Activated CD4-positive, alpha-beta memory T cell treated with anti-CD3 and anti-CD28 coated beads, Interleukin-2, amount 10 ng/mL, durations not matched to agents 7 days and 5 days (primary cell): ENCODE results near the gene TMEM129. TPM values are rescaled to one million over a fixed set of nuclear protein-coding genes. Genes with fewer than 3 reads are reported as not detected.

ENCODE experiments used
- CTCF ChIA-PET: fragments of 350-600 bp; sonication (Branson Sonifier 250); formaldehyde crosslinking; loops from one replicate; lab custom pipeline; 2021; ENCODE audit warnings: antibody characterized with exemption, inconsistent platforms; lab: Charles Lee
- POLR2A ChIA-PET: fragments of 350-600 bp; sonication (Branson Sonifier 250); formaldehyde crosslinking; loops from one replicate; lab custom pipeline; 2021; ENCODE audit warnings: antibody characterized with exemption; lab: Charles Lee
- DNase-seq: peaks from one replicate; pipeline ENCODE4 v3.0.0-alpha.2; 2020
- H3K27ac Mint-ChIP-seq: one replicate; pipeline ENCODE4 v1.8.0; 2021; ENCODE audit warnings: mild to moderate bottlenecking, mixed read lengths
- H3K27me3 Mint-ChIP-seq: one replicate; pipeline ENCODE4 v1.8.0; 2021; ENCODE audit warnings: mixed read lengths
- H3K36me3 Mint-ChIP-seq: one replicate; pipeline ENCODE4 v1.8.0; 2021; ENCODE audit warnings: low read depth, mixed read lengths
- H3K4me1 Mint-ChIP-seq: one replicate; pipeline ENCODE4 v1.8.0; 2021; ENCODE audit warnings: mixed read lengths
- H3K4me3 Mint-ChIP-seq: one replicate; pipeline ENCODE4 v1.8.0; 2021; ENCODE audit warnings: mild to moderate bottlenecking, mixed read lengths
- H3K9me3 Mint-ChIP-seq: one replicate; pipeline ENCODE4 v1.8.0; 2021; ENCODE audit warnings: mixed read lengths
- total RNA-seq, 2 experiments: library from RNA; stranded (reverse); gene quantifications; one replicate each; pipeline ENCODE4 v1.2.3, GENCODE V29; 2021

Gene TMEM129
- total RNA-seq, 2 experiments from 2014 or later = 20.4 to 22.3 TPM

- ChIA-PET CTCF (no interaction called here), POLR2A (interaction anchor here (1.2 to 1.7 kb wide), 2 partner anchors 12 to 14 kb away, joined by 4 read pairs; no protein-coding TSS in a partner anchor)
- Mint-ChIP-seq H3K9me3 (peaks cover 12% of the 10 kb centered on the region), H3K4me3 (no peak overlapping the region), H3K36me3 (peaks cover 90% of the 10 kb centered on the region), H3K27ac (no peak overlapping the region), H3K27me3 (no peaks in the 10 kb centered on the region), H3K4me1 (peaks cover under 1% of the 10 kb centered on the region)
- no peak for DNase-seq
These were observed 15.7 kb upstream of the TMEM129 start for GRCh38 chr4:1736812-1737211.

- peaks cover 15% of the 10 kb centered on the region for H3K4me1 Mint-ChIP-seq
- no peak for DNase-seq
- peaks cover 12% of the 10 kb centered on the region for H3K9me3 Mint-ChIP-seq
- no peak overlapping the region for H3K27ac Mint-ChIP-seq
- ChIA-PET POLR2A (no interaction called here), CTCF (no interaction called here)
- H3K4me3 Mint-ChIP-seq = no peak overlapping the region
- H3K27me3 Mint-ChIP-seq = no peaks in the 10 kb centered on the region
- peaks cover 89% of the 10 kb centered on the region for H3K36me3 Mint-ChIP-seq
These were observed 14.1 kb upstream of the TMEM129 start for GRCh38 chr4:1735215-1735614.

GRCh38 chr4:1732911-1733310, 11.8 kb upstream of the TMEM129 start:
- H3K4me3 Mint-ChIP-seq = no peak overlapping the region
- H3K27ac Mint-ChIP-seq = no peak overlapping the region
- peaks cover 3% of the 10 kb centered on the region for H3K9me3 Mint-ChIP-seq
- no peaks in the 10 kb centered on the region for H3K27me3 Mint-ChIP-seq
- peaks cover 91% of the 10 kb centered on the region for H3K36me3 Mint-ChIP-seq
- peaks cover 34% of the 10 kb centered on the region for H3K4me1 Mint-ChIP-seq
- CTCF ChIA-PET = interaction anchor here (0.7 to 1.7 kb wide), 3 partner anchors 15 to 41 kb away, joined by 3 to 6 read pairs (median 3); no protein-coding TSS in a partner anchor
- DNase-seq = no peak
- POLR2A ChIA-PET = interaction anchor here (0.6 to 1.0 kb wide), 2 partner anchors 34 to 40 kb away, joined by 3 to 4 read pairs; no protein-coding TSS in a partner anchor

- POLR2A ChIA-PET = interaction anchor here (1.5 to 13.8 kb wide), 3 partner anchors 21 to 38 kb away, joined by 3 to 371 read pairs (median 11); partner anchors contain the start of gene SLBP
- no peak overlapping the region for H3K4me3 Mint-ChIP-seq
These were observed 10.1 kb upstream of the TMEM129 start for GRCh38 chr4:1731180-1731579.

GRCh38 chr4:1730532-1731135, 9.5 kb upstream of the TMEM129 start:
- POLR2A ChIA-PET = interaction anchor here (1.0 to 13.8 kb wide), 8 partner anchors 10 to 39 kb away, joined by 3 to 371 read pairs (median 8); partner anchors contain the start of genes SLBP, TACC3 and TMEM129
- Mint-ChIP-seq H3K36me3 (peaks cover 92% of the 10 kb centered on the region), H3K4me1 (peaks cover 53% of the 10 kb centered on the region)

More at GRCh38 chr4:1731180-1731579, 10.1 kb upstream of the TMEM129 start:
- Mint-ChIP-seq H3K36me3 (peaks cover 91% of the 10 kb centered on the region), H3K9me3 (no peaks in the 10 kb centered on the region), H3K27ac (peak overlapping the region; percentile 42), H3K4me1 (peaks cover 49% of the 10 kb centered on the region), H3K27me3 (no peaks in the 10 kb centered on the region)
- no peak for DNase-seq
- CTCF ChIA-PET = interaction anchor here (1.0 to 3.4 kb wide), 2 partner anchors 14 to 38 kb away, joined by 4 to 52 read pairs; no protein-coding TSS in a partner anchor

GRCh38 chr4:1728061-1728980, 7.2 kb upstream of the TMEM129 start:
- no peak for DNase-seq
- peaks cover 73% of the 10 kb centered on the region for H3K4me1 Mint-ChIP-seq
- no peak overlapping the region for H3K27ac Mint-ChIP-seq
- H3K36me3 Mint-ChIP-seq = peaks cover 91% of the 10 kb centered on the region
- H3K9me3 Mint-ChIP-seq = no peaks in the 10 kb centered on the region
- no peak overlapping the region for H3K4me3 Mint-ChIP-seq
- ChIA-PET CTCF (interaction anchor here (2.3 to 10.2 kb wide), 4 partner anchors 19 to 35 kb away, joined by 7 to 122 read pairs (median 35); no protein-coding TSS in a partner anchor), POLR2A (interaction anchor here (2.0 to 13.8 kb wide), 2 partner anchors 19 to 37 kb away, joined by 7 to 371 read pairs; partner anchors contain the start of gene SLBP)
- H3K27me3 Mint-ChIP-seq = no peaks in the 10 kb centered on the region

More at GRCh38 chr4:1730532-1731135, 9.5 kb upstream of the TMEM129 start:
- no peaks in the 10 kb centered on the region for H3K9me3 Mint-ChIP-seq
- no peak overlapping the region for H3K4me3 Mint-ChIP-seq
- peak overlapping the region; percentile 42 for H3K27ac Mint-ChIP-seq
- no peak for DNase-seq
- CTCF ChIA-PET = interaction anchor here (0.6 to 3.4 kb wide), 6 partner anchors 10 to 281 kb away, joined by 3 to 52 read pairs (median 5); partner anchors contain the start of genes TACC3 and TMEM129
- no peaks in the 10 kb centered on the region for H3K27me3 Mint-ChIP-seq

- no peak for DNase-seq
- ChIA-PET CTCF (interaction anchor here (0.9 to 10.2 kb wide), 4 partner anchors 18 to 45 kb away, joined by 3 to 122 read pairs (median 12); no protein-coding TSS in a partner anchor), POLR2A (interaction anchor here (1.1 to 13.8 kb wide), 3 partner anchors 18 to 44 kb away, joined by 3 to 371 read pairs (median 10); partner anchors contain the start of gene SLBP)
- H3K4me3 Mint-ChIP-seq = no peak overlapping the region
- no peaks in the 10 kb centered on the region for H3K27me3 Mint-ChIP-seq
- H3K36me3 Mint-ChIP-seq = peaks cover 91% of the 10 kb centered on the region
- H3K4me1 Mint-ChIP-seq = peaks cover 81% of the 10 kb centered on the region
- no peaks in the 10 kb centered on the region for H3K9me3 Mint-ChIP-seq
- no peak overlapping the region for H3K27ac Mint-ChIP-seq
These were observed 6.3 kb upstream of the TMEM129 start for GRCh38 chr4:1727117-1728031.

- H3K27ac Mint-ChIP-seq = peak overlapping the region; percentile 59
- H3K27me3 Mint-ChIP-seq = no peaks in the 10 kb centered on the region
- peaks cover 90% of the 10 kb centered on the region for H3K36me3 Mint-ChIP-seq
- H3K4me1 Mint-ChIP-seq = peaks cover 77% of the 10 kb centered on the region
- ChIA-PET CTCF (interaction anchor here (0.7 to 10.2 kb wide), 10 partner anchors 12 to 589 kb away, joined by 3 to 122 read pairs (median 6); partner anchors contain the start of gene SLBP), POLR2A (interaction anchor here (1.1 to 13.8 kb wide), 4 partner anchors 17 to 46 kb away, joined by 3 to 371 read pairs (median 6); partner anchors contain the start of gene SLBP)
- no peaks in the 10 kb centered on the region for H3K9me3 Mint-ChIP-seq
- peak; percentile 90 for DNase-seq
- no peak overlapping the region for H3K4me3 Mint-ChIP-seq
These were observed 5.2 kb upstream of the TMEM129 start for GRCh38 chr4:1726146-1726934.

- H3K36me3 Mint-ChIP-seq = peaks cover 82% of the 10 kb centered on the region
- H3K27me3 Mint-ChIP-seq = no peaks in the 10 kb centered on the region
- H3K27ac Mint-ChIP-seq = peak overlapping the region; percentile 44
- no peaks in the 10 kb centered on the region for H3K9me3 Mint-ChIP-seq
- H3K4me1 Mint-ChIP-seq = peaks cover 70% of the 10 kb centered on the region
- ChIA-PET POLR2A (interaction anchor here (1.2 to 13.8 kb wide), 3 partner anchors 16 to 45 kb away, joined by 3 to 371 read pairs (median 10); partner anchors contain the start of gene SLBP), CTCF (interaction anchor here (0.9 to 10.2 kb wide), 5 partner anchors 16 to 588 kb away, joined by 3 to 122 read pairs (median 3); no protein-coding TSS in a partner anchor)
- no peak overlapping the region for H3K4me3 Mint-ChIP-seq
- DNase-seq = no peak
These were observed 4.4 kb upstream of the TMEM129 start for GRCh38 chr4:1725521-1725920.

- H3K9me3 Mint-ChIP-seq = no peaks in the 10 kb centered on the region
- CTCF ChIA-PET = interaction anchor here (1.1 to 10.2 kb wide), 4 partner anchors 9 to 30 kb away, joined by 3 to 122 read pairs (median 5); partner anchors contain the start of gene SLBP
- peaks cover 66% of the 10 kb centered on the region for H3K36me3 Mint-ChIP-seq
- no peaks in the 10 kb centered on the region for H3K27me3 Mint-ChIP-seq
- H3K27ac Mint-ChIP-seq = peak overlapping the region; percentile 99
- peaks cover 69% of the 10 kb centered on the region for H3K4me1 Mint-ChIP-seq
- peak overlapping the region; percentile 98 for H3K4me3 Mint-ChIP-seq
- POLR2A ChIA-PET = interaction anchor here (1.1 to 13.8 kb wide), 10 partner anchors 14 to 433 kb away, joined by 3 to 371 read pairs (median 4); partner anchors contain the start of genes MAEA, NSD2 and SLBP
- DNase-seq = peak; percentile 48
These were observed 2.1 kb upstream of the TMEM129 start for GRCh38 chr4:1723131-1723801.
